HCT116 (cell line): ENCODE data around the gene MAPK1IP1L. TPM values are rescaled to one million over a fixed set of nuclear protein-coding genes. Genes with fewer than 3 reads are reported as not detected.

Experiments used
- ATAC-seq: fragments of 200-7000 bp; cut with Tn5 transposase; 2 replicates; pipeline ENCODE4 v1.9.1; 2020; ENCODE audit warnings: mild to moderate bottlenecking, moderate library complexity
- BruUV-seq: library from RNA; stranded (reverse); fragments of 400-500 nt; replicated peaks from 2 replicates; lab custom pipeline; 2021; lab: Mats Ljungman, UMichigan
- CTCF ChIA-PET: fragments of 300-600 bp; sonication (Branson Sonifier 250); formaldehyde crosslinking; loops from one replicate; lab custom pipeline; 2021; ENCODE audit warnings: antibody characterized with exemption; lab: Charles Lee
- POLR2A ChIA-PET: fragments of 300-600, 350-600 bp; sonication (Branson Sonifier 250); formaldehyde crosslinking; loops from one replicate; lab custom pipeline; 2021; ENCODE audit warnings: antibody characterized with exemption; lab: Charles Lee
- RAD21 ChIA-PET, 2 experiments: fragments of 300-600 bp; sonication (Branson Sonifier 250); formaldehyde crosslinking; loops; one replicate each; lab custom pipeline; 2023; ENCODE audit warnings: low total read pairs in 2 of 2; ENCODE audit not compliant: uncharacterized antibody in 2 of 2, unreplicated experiment in 2 of 2, low non-redundant PET in 1 of 2; lab: Charles Lee
- DNase-seq: peaks from one replicate; pipeline ENCODE4 v3.0.0-alpha.2; 2010; ENCODE audit warnings: low read depth, low spot score
- H2AFZ ChIP-seq: fragments of 200-600 bp; shearing (Covaris generic), sonication (generic); 2 replicates; pipeline ENCODE4 v1.6.1; 2017; ENCODE audit warnings: low read depth, mixed run types, mixed read lengths, antibody characterized with exemption, low read length; ENCODE audit not compliant: poor library complexity, severe bottlenecking
- H3K27ac ChIP-seq: 2 replicates; pipeline ENCODE4 v1.5.1; 2012; ENCODE audit warnings: low read depth, low read length
- H3K27me3 ChIP-seq: fragments of 200-600 bp; sonication (generic); 2 replicates; pipeline ENCODE4 v1.6.1; 2016; ENCODE audit warnings: mixed run types, low read length, mixed read lengths; ENCODE audit not compliant: insufficient read depth
- H3K36me3 ChIP-seq, 2 experiments: fragments of 200-500 bp in 1 of 2; fragments of 200-600 bp in 1 of 2; sonication (Bioruptor generic) in 1 of 2; sonication (generic) in 1 of 2; 2 replicates each; pipeline versions ENCODE4 v1.5.1 to v1.6.1; 2014 to 2016; ENCODE audit warnings: low read length in 2 of 2, inconsistent platforms in 1 of 2, mixed read lengths in 1 of 2, mixed run types in 1 of 2; ENCODE audit not compliant: insufficient read depth in 2 of 2, control insufficient read depth in 1 of 2
- H3K4me1 ChIP-seq, 2 experiments: fragments of 200-600 bp in 1 of 2; sonication (generic) in 1 of 2; 2 replicates each; pipeline versions ENCODE4 v1.5.1 to v1.6.1; 2012 to 2017; ENCODE audit warnings: low read length in 2 of 2, inconsistent platforms in 1 of 2, mild to moderate bottlenecking in 1 of 2, mixed read lengths in 1 of 2, mixed run types in 1 of 2, moderate library complexity in 1 of 2; ENCODE audit not compliant: insufficient read depth in 2 of 2, control insufficient read depth in 1 of 2
- H3K4me2 ChIP-seq: fragments of 200-600 bp; sonication (generic); 2 replicates; pipeline ENCODE4 v1.6.1; 2017; ENCODE audit warnings: mixed run types, low read length, mixed read lengths
- H3K4me3 ChIP-seq, 2 experiments: fragments of 200-600 bp in 1 of 2; sonication (generic) in 1 of 2; replicated peaks in 1 of 2; 2 replicates each; pipeline ENCODE4 v1.5.1; 2011 to 2016; ENCODE audit warnings: low read length in 2 of 2, control low read depth in 1 of 2, low read depth in 1 of 2, mild to moderate bottlenecking in 1 of 2, mixed read lengths in 1 of 2, mixed run types in 1 of 2
- H3K79me2 ChIP-seq: fragments of 200-600 bp; sonication (generic); 2 replicates; pipeline ENCODE4 v1.6.1; 2017; ENCODE audit warnings: mild to moderate bottlenecking, mixed run types, low read length, moderate library complexity, mixed read lengths; ENCODE audit not compliant: insufficient read depth
- H3K9ac ChIP-seq: fragments of 200-600 bp; sonication (generic); 2 replicates; pipeline ENCODE4 v1.6.1; 2016; ENCODE audit warnings: low read length, mixed read lengths
- H3K9me2 ChIP-seq: fragments of 200-600 bp; sonication (generic), shearing (Covaris generic); 2 replicates; pipeline ENCODE4 v1.6.1; 2017; ENCODE audit warnings: mixed run types, mild to moderate bottlenecking, moderate library complexity; ENCODE audit not compliant: insufficient read depth
- H3K9me3 ChIP-seq, 2 experiments: fragments of 200-500 bp in 1 of 2; fragments of 200-600 bp in 1 of 2; sonication (Bioruptor generic) in 1 of 2; sonication (generic) in 1 of 2; 2 replicates each; pipeline ENCODE4 v1.6.1; 2014 to 2017; ENCODE audit warnings: low read length in 2 of 2, mixed read lengths in 2 of 2, inconsistent platforms in 1 of 2, low read depth in 1 of 2, mild to moderate bottlenecking in 1 of 2, mixed run types in 1 of 2, moderate library complexity in 1 of 2; ENCODE audit not compliant: control insufficient read depth in 1 of 2, insufficient read depth in 1 of 2
- H4K20me1 ChIP-seq: fragments of 200-600 bp; sonication (generic), shearing (Covaris generic); 2 replicates; pipeline ENCODE4 v1.6.1; 2017; ENCODE audit warnings: mixed run types, mild to moderate bottlenecking, moderate library complexity; ENCODE audit not compliant: insufficient read depth
- CBX3 ChIP-seq: IDR thresholded peaks from 2 replicates; pipeline ENCODE4 v1.6.1; 2012; ENCODE audit warnings: low read depth
- CTCF ChIP-seq, 3 experiments: fragments of 200-600 bp in 1 of 3; sonication (generic) in 1 of 3; IDR thresholded peaks in 2 of 3; conservative IDR thresholded peaks in 1 of 3; 2 replicates each; pipeline ENCODE4 v1.5.1; 2012 to 2017; ENCODE audit warnings: low read depth in 2 of 3, low read length in 2 of 3, antibody characterized with exemption in 1 of 3, borderline replicate concordance in 1 of 3, control low read depth in 1 of 3, mild to moderate bottlenecking in 1 of 3, mixed read lengths in 1 of 3, mixed run types in 1 of 3, moderate library complexity in 1 of 3; ENCODE audit not compliant: insufficient read depth in 1 of 3
- EGR1 ChIP-seq: IDR thresholded peaks from 2 replicates; pipeline ENCODE4 v1.6.1; 2012; ENCODE audit warnings: low read depth
- ELF1 ChIP-seq: IDR thresholded peaks from 2 replicates; pipeline ENCODE4 v1.6.1; 2012; ENCODE audit warnings: low read depth, borderline replicate concordance
- EZH2 ChIP-seq: fragments of 200-600 bp; sonication (generic); IDR thresholded peaks from 2 replicates; pipeline ENCODE4 v1.6.1; 2017; ENCODE audit warnings: antibody characterized with exemption, mixed run types
- JUND ChIP-seq: IDR thresholded peaks from 2 replicates; pipeline ENCODE4 v1.6.1; 2012
- MAX ChIP-seq: IDR thresholded peaks from 2 replicates; pipeline ENCODE4 v1.6.1; 2012
- POLR2A ChIP-seq: IDR thresholded peaks from 2 replicates; pipeline ENCODE4 v1.7.0; 2011; ENCODE audit warnings: borderline replicate concordance; ENCODE audit not compliant: insufficient read depth, insufficient read length; ENCODE audit errors: extremely low read depth
- POLR2AphosphoS5 ChIP-seq: IDR thresholded peaks from 2 replicates; pipeline ENCODE4 v1.6.1; 2011; ENCODE audit warnings: mild to moderate bottlenecking, low read depth, low read length, moderate library complexity
- SP1 ChIP-seq: IDR thresholded peaks from 2 replicates; pipeline ENCODE4 v1.6.1; 2012; ENCODE audit warnings: low read depth
- TCF7L2 ChIP-seq: IDR thresholded peaks from 2 replicates; pipeline ENCODE4 v1.7.0; 2011; ENCODE audit warnings: borderline replicate concordance, inconsistent platforms; ENCODE audit not compliant: insufficient read depth, insufficient read length; ENCODE audit errors: extremely low read depth
- ZBTB33 ChIP-seq: IDR thresholded peaks from 2 replicates; pipeline ENCODE4 v1.6.1; 2011; ENCODE audit warnings: mild to moderate bottlenecking, low read length, moderate library complexity; ENCODE audit not compliant: insufficient replicate concordance; ENCODE audit errors: extremely low read depth
- ZFX ChIP-seq: fragments of 450-650 bp; IDR thresholded peaks from 2 replicates; pipeline ENCODE4 v1.6.1; 2017
- intact Hi-C: fragments of 100-400 bp; cut with micrococcal nuclease; formaldehyde crosslinking; loops from 2 replicates; pipeline ENCODE4 v1.10.0; 2022
- total RNA-seq: library from RNA; stranded (reverse); gene quantifications from one replicate; pipeline ENCODE4 v1.2.1, GENCODE V29; 2021; ENCODE audit not compliant: unreplicated experiment
- TF ChIP-seq, protein P1 (sequence below): IDR thresholded peaks from 2 replicates; pipeline ENCODE4 v1.6.1; 2012
- TF ChIP-seq, protein P2 (sequence below): IDR thresholded peaks from 2 replicates; pipeline ENCODE4 v1.6.1; 2012; ENCODE audit warnings: low read depth

Gene MAPK1IP1L
- total RNA-seq, 1 experiment from 2014 or later, result 101 TPM

DNA sequence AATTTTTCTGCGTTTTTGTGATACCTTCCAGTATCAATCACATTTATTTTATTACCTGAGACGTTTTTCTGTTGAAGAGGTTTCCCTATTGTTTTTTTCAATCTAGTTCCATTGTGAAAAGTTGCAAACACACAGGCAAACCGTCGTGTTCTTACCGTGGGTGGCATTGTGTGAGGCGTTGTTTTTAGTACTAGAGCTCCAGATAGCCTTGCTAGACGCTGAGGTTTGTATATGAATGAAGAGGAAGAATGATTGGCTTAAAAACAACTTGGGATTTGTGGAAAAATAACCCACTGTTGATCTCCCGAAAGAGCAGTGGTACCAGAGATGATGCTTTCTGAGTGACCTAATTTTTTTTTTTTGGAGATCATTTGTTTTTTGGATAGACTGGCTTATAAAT is 23.4 kb upstream of the MAPK1IP1L start:
- DNase-seq (no peak), ATAC-seq (no peak)
- Histone ChIP-seq H3K9me3 (no peaks in the 10 kb centered on the region), H3K4me1 (peaks cover 3 to 22% of the 10 kb centered on the region in 2 experiments; a peak in 3 of 4 replicates), H3K36me3 (peaks cover 0 to 6% of the 10 kb centered on the region in 2 experiments; a peak in 2 of 4 replicates), H3K27me3 (no peaks in the 10 kb centered on the region), H2AFZ (no peak overlapping the region), H3K9ac (peak overlapping the region; percentile 95), H3K79me2 (peaks cover 90% of the 10 kb centered on the region), H4K20me1 (peaks cover 7% of the 10 kb centered on the region; the same call in 1 of the 2 replicates), H3K4me3 (peak overlapping the region; percentile 81 to 82), H3K27ac (no peak overlapping the region; the same call in 1 of the 2 replicates), H3K9me2 (no peaks in the 10 kb centered on the region), H3K4me2 (peak overlapping the region; percentile 94)
- CTCF ChIA-PET, result no interaction called here
- RAD21 ChIA-PET, result no interaction called here
- BruUV-seq, result no TSS peak
- intact Hi-C loops, result no loop called here
- POLR2A ChIA-PET, result no interaction called here
- TF ChIP-seq MAX, result no peak
- TF ChIP-seq POLR2AphosphoS5, result no peak
- TF ChIP-seq EZH2, result no peak
- TF ChIP-seq CBX3, result no peak
- no peak for TF ChIP-seq CTCF (IDR thresholded peaks at IDR 0.05 in 2 of 3, conservative IDR thresholded peaks at IDR 0.05 in 1 of 3; ENCODE audit: borderline replicate concordance in 1 of 3, insufficient read depth in 1 of 3, low read depth in 2 of 3, low read length in 2 of 3)
- no peak for TF ChIP-seq ZFX
- no peak for TF ChIP-seq SP1
- TF ChIP-seq, protein P1, sequence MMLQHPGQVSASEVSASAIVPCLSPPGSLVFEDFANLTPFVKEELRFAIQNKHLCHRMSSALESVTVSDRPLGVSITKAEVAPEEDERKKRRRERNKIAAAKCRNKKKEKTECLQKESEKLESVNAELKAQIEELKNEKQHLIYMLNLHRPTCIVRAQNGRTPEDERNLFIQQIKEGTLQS, result no peak
- TF ChIP-seq TCF7L2, result no peak
- TF ChIP-seq JUND, result no peak
- TF ChIP-seq EGR1, result no peak
- no peak for TF ChIP-seq POLR2A
- no peak for TF ChIP-seq ELF1
- no peak for TF ChIP-seq ZBTB33
- TF ChIP-seq, protein P2, sequence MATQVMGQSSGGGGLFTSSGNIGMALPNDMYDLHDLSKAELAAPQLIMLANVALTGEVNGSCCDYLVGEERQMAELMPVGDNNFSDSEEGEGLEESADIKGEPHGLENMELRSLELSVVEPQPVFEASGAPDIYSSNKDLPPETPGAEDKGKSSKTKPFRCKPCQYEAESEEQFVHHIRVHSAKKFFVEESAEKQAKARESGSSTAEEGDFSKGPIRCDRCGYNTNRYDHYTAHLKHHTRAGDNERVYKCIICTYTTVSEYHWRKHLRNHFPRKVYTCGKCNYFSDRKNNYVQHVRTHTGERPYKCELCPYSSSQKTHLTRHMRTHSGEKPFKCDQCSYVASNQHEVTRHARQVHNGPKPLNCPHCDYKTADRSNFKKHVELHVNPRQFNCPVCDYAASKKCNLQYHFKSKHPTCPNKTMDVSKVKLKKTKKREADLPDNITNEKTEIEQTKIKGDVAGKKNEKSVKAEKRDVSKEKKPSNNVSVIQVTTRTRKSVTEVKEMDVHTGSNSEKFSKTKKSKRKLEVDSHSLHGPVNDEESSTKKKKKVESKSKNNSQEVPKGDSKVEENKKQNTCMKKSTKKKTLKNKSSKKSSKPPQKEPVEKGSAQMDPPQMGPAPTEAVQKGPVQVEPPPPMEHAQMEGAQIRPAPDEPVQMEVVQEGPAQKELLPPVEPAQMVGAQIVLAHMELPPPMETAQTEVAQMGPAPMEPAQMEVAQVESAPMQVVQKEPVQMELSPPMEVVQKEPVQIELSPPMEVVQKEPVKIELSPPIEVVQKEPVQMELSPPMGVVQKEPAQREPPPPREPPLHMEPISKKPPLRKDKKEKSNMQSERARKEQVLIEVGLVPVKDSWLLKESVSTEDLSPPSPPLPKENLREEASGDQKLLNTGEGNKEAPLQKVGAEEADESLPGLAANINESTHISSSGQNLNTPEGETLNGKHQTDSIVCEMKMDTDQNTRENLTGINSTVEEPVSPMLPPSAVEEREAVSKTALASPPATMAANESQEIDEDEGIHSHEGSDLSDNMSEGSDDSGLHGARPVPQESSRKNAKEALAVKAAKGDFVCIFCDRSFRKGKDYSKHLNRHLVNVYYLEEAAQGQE, result no peak
